Measurements from ENCODE around the gene HYAL4. TPM values are rescaled to one million over a fixed set of nuclear protein-coding genes. Genes with fewer than 3 reads are reported as not detected.

HYAL4 gene
- polyA plus RNA-seq, 3 donors = not detected

- Mint-ChIP-seq H3K27ac (no peak within 1 kb of the TSS), H3K36me3 (no peaks in the 10 kb centered on the region), H3K9me3 (peaks cover 0 to 9% (median 2%) of the 10 kb centered on the region in 7 donors), H3K27me3 (ENCODE audit: low read depth in 3 of 3) (peaks cover 0 to 4% (median 2%) of the 10 kb centered on the region in 3 donors), H3K4me1 (no peaks in the 10 kb centered on the region), H3K4me3 (no peak within 1 kb of the TSS)
- no peaks in the 10 kb centered on the region for H4K20me1 ChIP-seq (ENCODE audit: insufficient read depth, low read length)
- no peaks in the 10 kb centered on the region for H3K27me3 ChIP-seq (ENCODE audit: control insufficient read depth in 2 of 2, insufficient read depth in 2 of 2, low read length in 2 of 2)
- H3K9me3 ChIP-seq (replicated peaks in 1 of 2; ENCODE audit: control insufficient read depth in 1 of 2, insufficient read depth in 1 of 2, low read length in 2 of 2) = no peaks in the 10 kb centered on the region
- intact Hi-C loops (cut with micrococcal nuclease) = no loop called here
- no peak for TF ChIP-seq CTCF (IDR thresholded peaks at IDR 0.05)
- no peak within 1 kb of the TSS for H3K4me3 ChIP-seq (replicated peaks in 1 of 3; ENCODE audit: low read depth in 2 of 3, low read length in 3 of 3)
- H3K36me3 ChIP-seq (replicated peaks in 1 of 2; ENCODE audit: control insufficient read depth in 1 of 2, insufficient read depth in 2 of 2, low read length in 2 of 2) = no peaks in the 10 kb centered on the region
- H3K9ac ChIP-seq (ENCODE audit: insufficient read depth, low read length, poor library complexity, severe bottlenecking) = no peak within 1 kb of the TSS
- no peaks in the 10 kb centered on the region for H3K4me1 ChIP-seq (ENCODE audit: control insufficient read depth in 1 of 2, insufficient read depth in 2 of 2, low read length in 2 of 2)
- no peak within 1 kb of the TSS for H2AFZ ChIP-seq (ENCODE audit: insufficient read depth, low read depth, low read length, poor library complexity, severe bottlenecking)
- no peak for DNase-seq
- no peak within 1 kb of the TSS for H3K4me2 ChIP-seq (replicated peaks; ENCODE audit: extremely low read depth, low read length, poor library complexity, severe bottlenecking)
- H3K27ac ChIP-seq (ENCODE audit: low read depth in 1 of 2, low read length in 2 of 2) = no peak within 1 kb of the TSS
- no peaks in the 10 kb centered on the region for H3K79me2 ChIP-seq (ENCODE audit: insufficient read depth, low read length)
Observed at GRCh38 chr7:123924941-123925340, 80.0 kb downstream of the HYAL4 start, which contains the start of gene SPAM1. SPAM1 (plus strand) TSS chr7:123925241; CDS start chr7:123953571, 28,330 bp downstream.

Other genes starting within 250 kb of the HYAL4 start
- not detected for gene ASB15, start 243.3 kb upstream of the HYAL4 start, polyA plus RNA-seq
- under 1 TPM in 1 of 3 donors, not detected in 2; 0.09 TPM for gene LMOD2, start 189.3 kb upstream of the HYAL4 start, polyA plus RNA-seq
- gene WASL, start 96.2 kb upstream of the HYAL4 start, polyA plus RNA-seq = 1 to 10 TPM; 1.6 to 3.9 (median 2.1) TPM
- gene SPAM1, start 80.1 kb downstream of the HYAL4 start, polyA plus RNA-seq = not detected
- not detected for gene TMEM229A, start 187.9 kb downstream of the HYAL4 start, polyA plus RNA-seq